ENCODE measurements around the gene MPHOSPH9.

MPHOSPH9 gene

GRCh38 chr12:123142518-123142840, 90.5 kb downstream of the MPHOSPH9 start:
- no peak overlapping the region for H3K27ac Mint-ChIP-seq
- no peak for DNase-seq (ENCODE audit: low spot score)
- no peak overlapping the region for H3K4me3 Mint-ChIP-seq
- H3K9me3 Mint-ChIP-seq, result no peaks in the 10 kb centered on the region
- H3K36me3 Mint-ChIP-seq (ENCODE audit: low read depth), result no peaks in the 10 kb centered on the region
- H3K27me3 Mint-ChIP-seq (ENCODE audit: low read depth), result peaks cover 1% of the 10 kb centered on the region
- peaks cover 3% of the 10 kb centered on the region for H3K4me1 Mint-ChIP-seq (ENCODE audit: low read depth)

GRCh38 chr12:123141615-123142517, 91.1 kb downstream of the MPHOSPH9 start:
- Mint-ChIP-seq H3K27me3 (ENCODE audit: low read depth) (no peaks in the 10 kb centered on the region), H3K36me3 (ENCODE audit: low read depth) (no peaks in the 10 kb centered on the region), H3K27ac (no peak overlapping the region), H3K4me3 (no peak overlapping the region), H3K4me1 (ENCODE audit: low read depth) (peaks cover 2% of the 10 kb centered on the region), H3K9me3 (no peaks in the 10 kb centered on the region)
- no peak for DNase-seq (ENCODE audit: low spot score)

- Mint-ChIP-seq H3K36me3 (ENCODE audit: low read depth) (no peaks in the 10 kb centered on the region), H3K4me1 (ENCODE audit: low read depth) (peaks cover 2% of the 10 kb centered on the region), H3K4me3 (no peak overlapping the region), H3K9me3 (no peaks in the 10 kb centered on the region), H3K27me3 (ENCODE audit: low read depth) (no peaks in the 10 kb centered on the region), H3K27ac (no peak overlapping the region)
- DNase-seq (ENCODE audit: low spot score), result no peak
These were observed 92.0 kb downstream of the MPHOSPH9 start for GRCh38 chr12:123140676-123141614.

- no peaks in the 10 kb centered on the region for H3K9me3 Mint-ChIP-seq
- peaks cover 5% of the 10 kb centered on the region for H3K4me1 Mint-ChIP-seq (ENCODE audit: low read depth)
- no peak for DNase-seq (ENCODE audit: low spot score)
- no peaks in the 10 kb centered on the region for H3K27me3 Mint-ChIP-seq (ENCODE audit: low read depth)
- no peak overlapping the region for H3K4me3 Mint-ChIP-seq
- no peak overlapping the region for H3K27ac Mint-ChIP-seq
- no peaks in the 10 kb centered on the region for H3K36me3 Mint-ChIP-seq (ENCODE audit: low read depth)
These were observed 92.8 kb downstream of the MPHOSPH9 start for GRCh38 chr12:123139926-123140675.

- H3K9me3 Mint-ChIP-seq, result no peaks in the 10 kb centered on the region
- H3K4me1 Mint-ChIP-seq (ENCODE audit: low read depth), result peaks cover 20% of the 10 kb centered on the region
- DNase-seq (ENCODE audit: low spot score), result no peak
- no peak overlapping the region for H3K4me3 Mint-ChIP-seq
- H3K27me3 Mint-ChIP-seq (ENCODE audit: low read depth), result no peaks in the 10 kb centered on the region
- H3K27ac Mint-ChIP-seq, result no peak overlapping the region
- H3K36me3 Mint-ChIP-seq (ENCODE audit: low read depth), result no peaks in the 10 kb centered on the region
These were observed 97.3 kb downstream of the MPHOSPH9 start for GRCh38 chr12:123135688-123136087.

GRCh38 chr12:123134826-123135225, 98.1 kb downstream of the MPHOSPH9 start:
- Mint-ChIP-seq H3K27me3 (ENCODE audit: low read depth) (no peaks in the 10 kb centered on the region), H3K36me3 (ENCODE audit: low read depth) (no peaks in the 10 kb centered on the region), H3K9me3 (no peaks in the 10 kb centered on the region), H3K4me1 (ENCODE audit: low read depth) (peaks cover 20% of the 10 kb centered on the region), H3K4me3 (no peak overlapping the region), H3K27ac (no peak overlapping the region)
- DNase-seq (ENCODE audit: low spot score), result no peak

GRCh38 chr12:123134271-123134671, 98.7 kb downstream of the MPHOSPH9 start:
- Mint-ChIP-seq H3K4me3 (no peak overlapping the region), H3K4me1 (ENCODE audit: low read depth) (peaks cover 17% of the 10 kb centered on the region)

GRCh38 chr12:123133701-123134100, 99.2 kb downstream of the MPHOSPH9 start:
- DNase-seq (ENCODE audit: low spot score), result no peak
- Mint-ChIP-seq H3K4me3 (no peak overlapping the region), H3K27me3 (ENCODE audit: low read depth) (no peaks in the 10 kb centered on the region), H3K27ac (no peak overlapping the region), H3K36me3 (ENCODE audit: low read depth) (no peaks in the 10 kb centered on the region), H3K4me1 (ENCODE audit: low read depth) (peaks cover 17% of the 10 kb centered on the region), H3K9me3 (no peaks in the 10 kb centered on the region)

More at GRCh38 chr12:123134271-123134671, 98.7 kb downstream of the MPHOSPH9 start:
- Mint-ChIP-seq H3K27ac (no peak overlapping the region), H3K9me3 (no peaks in the 10 kb centered on the region), H3K36me3 (ENCODE audit: low read depth) (no peaks in the 10 kb centered on the region), H3K27me3 (ENCODE audit: low read depth) (no peaks in the 10 kb centered on the region)
- DNase-seq (ENCODE audit: low spot score), result no peak

- H3K9me3 Mint-ChIP-seq, result no peaks in the 10 kb centered on the region
- peaks cover 17% of the 10 kb centered on the region for H3K4me1 Mint-ChIP-seq (ENCODE audit: low read depth)
- no peaks in the 10 kb centered on the region for H3K27me3 Mint-ChIP-seq (ENCODE audit: low read depth)
- no peaks in the 10 kb centered on the region for H3K36me3 Mint-ChIP-seq (ENCODE audit: low read depth)
- no peak for DNase-seq (ENCODE audit: low spot score)
- H3K27ac Mint-ChIP-seq, result no peak overlapping the region
- no peak overlapping the region for H3K4me3 Mint-ChIP-seq
These were observed 99.9 kb downstream of the MPHOSPH9 start for GRCh38 chr12:123132951-123133619.

- Mint-ChIP-seq H3K27me3 (ENCODE audit: low read depth) (no peaks in the 10 kb centered on the region), H3K4me3 (peak overlapping the region; percentile 61), H3K4me1 (ENCODE audit: low read depth) (peaks cover 17% of the 10 kb centered on the region), H3K9me3 (no peaks in the 10 kb centered on the region), H3K27ac (peak overlapping the region; percentile 72), H3K36me3 (ENCODE audit: low read depth) (no peaks in the 10 kb centered on the region)
- DNase-seq (ENCODE audit: low spot score), result no peak
These were observed 101.0 kb downstream of the MPHOSPH9 start for GRCh38 chr12:123131879-123132402.

- Mint-ChIP-seq H3K4me3 (peak overlapping the region; percentile 61), H3K36me3 (ENCODE audit: low read depth) (no peaks in the 10 kb centered on the region), H3K27me3 (ENCODE audit: low read depth) (no peaks in the 10 kb centered on the region), H3K27ac (peak overlapping the region; percentile 72), H3K4me1 (ENCODE audit: low read depth) (peaks cover 17% of the 10 kb centered on the region), H3K9me3 (no peaks in the 10 kb centered on the region)
- no peak for DNase-seq (ENCODE audit: low spot score)
These were observed 101.6 kb downstream of the MPHOSPH9 start for GRCh38 chr12:123131291-123131832.

- no peaks in the 10 kb centered on the region for H3K9me3 Mint-ChIP-seq
- H3K36me3 Mint-ChIP-seq (ENCODE audit: low read depth), result no peaks in the 10 kb centered on the region
- peaks cover 15% of the 10 kb centered on the region for H3K4me1 Mint-ChIP-seq (ENCODE audit: low read depth)
- H3K27me3 Mint-ChIP-seq (ENCODE audit: low read depth), result no peaks in the 10 kb centered on the region
- no peak overlapping the region for H3K27ac Mint-ChIP-seq
- no peak overlapping the region for H3K4me3 Mint-ChIP-seq
- no peak for DNase-seq (ENCODE audit: low spot score)
These were observed 103.3 kb downstream of the MPHOSPH9 start for GRCh38 chr12:123129621-123130020.

- Mint-ChIP-seq H3K4me1 (ENCODE audit: low read depth) (peaks cover 20% of the 10 kb centered on the region), H3K36me3 (ENCODE audit: low read depth) (no peaks in the 10 kb centered on the region), H3K4me3 (no peak overlapping the region), H3K9me3 (no peaks in the 10 kb centered on the region), H3K27me3 (ENCODE audit: low read depth) (no peaks in the 10 kb centered on the region), H3K27ac (no peak overlapping the region)
- no peak for DNase-seq (ENCODE audit: low spot score)
These were observed 105.8 kb downstream of the MPHOSPH9 start for GRCh38 chr12:123127182-123127495.
